Measurements from ENCODE around the gene ID3.

ID3 gene

DNA sequence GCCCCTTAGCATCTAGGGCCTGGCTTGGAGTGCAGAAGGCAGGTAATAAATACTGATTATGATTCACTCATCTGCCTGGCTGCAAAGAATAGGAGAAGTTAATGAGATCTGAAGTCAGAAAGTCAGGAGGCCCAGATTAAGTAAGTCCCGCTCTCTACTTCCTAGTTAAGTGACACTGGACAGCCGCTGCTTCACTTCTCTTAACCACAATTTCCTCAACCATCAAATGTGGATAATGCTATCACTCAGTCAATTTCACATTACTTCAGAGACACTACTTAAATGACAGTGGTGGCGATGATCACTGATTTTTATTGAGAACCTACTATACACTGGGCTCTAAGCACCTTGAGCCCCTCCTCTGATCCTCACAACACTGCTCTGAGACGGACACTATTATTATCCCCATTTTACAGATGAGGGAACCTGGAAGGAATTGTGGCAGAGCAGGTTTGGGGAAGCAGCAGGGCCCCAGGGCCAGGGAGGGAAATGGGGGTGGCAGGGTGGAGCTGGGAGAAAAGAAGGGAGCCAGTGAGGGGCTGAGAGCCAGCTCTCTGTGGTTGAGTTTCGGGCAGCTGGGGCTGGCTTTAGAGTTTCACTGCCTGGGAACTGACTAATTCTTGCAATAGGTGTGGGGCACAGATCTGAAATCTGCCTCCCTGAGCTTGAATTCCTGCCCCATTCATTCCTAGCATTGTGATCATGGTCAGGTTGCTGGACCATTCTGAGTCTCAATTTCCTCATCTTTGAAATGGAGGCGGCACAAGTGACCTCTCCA is 25.9 kb downstream of the ID3 start:
- peaks cover 17% of the 10 kb centered on the region for H3K36me3 Mint-ChIP-seq (ENCODE audit: low read depth)
- peak overlapping the region; percentile 31 for H3K27ac Mint-ChIP-seq
- H3K4me1 Mint-ChIP-seq (ENCODE audit: low read depth): peaks cover 56% of the 10 kb centered on the region
- H3K9me3 Mint-ChIP-seq: no peaks in the 10 kb centered on the region
- no peak for DNase-seq
- no peak overlapping the region for H3K4me3 Mint-ChIP-seq
- H3K27me3 Mint-ChIP-seq: no peaks in the 10 kb centered on the region

DNA sequence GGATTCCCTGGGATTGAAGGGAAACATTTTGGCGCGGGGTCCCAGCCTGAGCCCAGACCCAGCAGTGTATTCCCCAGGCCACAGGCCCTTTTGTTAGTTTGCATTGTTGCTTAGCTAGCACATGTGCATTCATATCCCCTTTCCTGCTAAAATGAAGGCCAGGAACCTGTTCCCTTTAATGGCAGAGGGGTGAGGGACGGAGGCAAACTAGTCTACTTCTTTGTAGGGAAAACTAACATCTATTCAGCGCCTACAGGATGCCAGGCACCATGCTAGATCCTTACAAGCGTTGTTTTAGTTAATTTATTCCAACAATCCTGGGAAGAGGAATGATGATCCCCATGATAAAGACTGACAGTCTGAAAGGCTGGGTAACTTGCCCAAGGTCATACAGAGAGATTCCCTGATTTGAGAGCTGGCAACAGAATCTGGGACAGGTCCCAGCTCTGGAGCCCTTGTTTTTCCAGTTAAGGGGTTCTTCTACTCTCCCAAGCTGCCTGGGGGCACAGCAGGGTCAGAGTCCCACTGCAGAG is 27.7 kb downstream of the ID3 start:
- DNase-seq: no peak
- Mint-ChIP-seq H3K27ac (peak overlapping the region; percentile 95), H3K4me3 (peak overlapping the region; percentile 89), H3K36me3 (ENCODE audit: low read depth) (peaks cover 31% of the 10 kb centered on the region), H3K4me1 (ENCODE audit: low read depth) (peaks cover 68% of the 10 kb centered on the region), H3K9me3 (no peaks in the 10 kb centered on the region), H3K27me3 (no peaks in the 10 kb centered on the region)

DNA sequence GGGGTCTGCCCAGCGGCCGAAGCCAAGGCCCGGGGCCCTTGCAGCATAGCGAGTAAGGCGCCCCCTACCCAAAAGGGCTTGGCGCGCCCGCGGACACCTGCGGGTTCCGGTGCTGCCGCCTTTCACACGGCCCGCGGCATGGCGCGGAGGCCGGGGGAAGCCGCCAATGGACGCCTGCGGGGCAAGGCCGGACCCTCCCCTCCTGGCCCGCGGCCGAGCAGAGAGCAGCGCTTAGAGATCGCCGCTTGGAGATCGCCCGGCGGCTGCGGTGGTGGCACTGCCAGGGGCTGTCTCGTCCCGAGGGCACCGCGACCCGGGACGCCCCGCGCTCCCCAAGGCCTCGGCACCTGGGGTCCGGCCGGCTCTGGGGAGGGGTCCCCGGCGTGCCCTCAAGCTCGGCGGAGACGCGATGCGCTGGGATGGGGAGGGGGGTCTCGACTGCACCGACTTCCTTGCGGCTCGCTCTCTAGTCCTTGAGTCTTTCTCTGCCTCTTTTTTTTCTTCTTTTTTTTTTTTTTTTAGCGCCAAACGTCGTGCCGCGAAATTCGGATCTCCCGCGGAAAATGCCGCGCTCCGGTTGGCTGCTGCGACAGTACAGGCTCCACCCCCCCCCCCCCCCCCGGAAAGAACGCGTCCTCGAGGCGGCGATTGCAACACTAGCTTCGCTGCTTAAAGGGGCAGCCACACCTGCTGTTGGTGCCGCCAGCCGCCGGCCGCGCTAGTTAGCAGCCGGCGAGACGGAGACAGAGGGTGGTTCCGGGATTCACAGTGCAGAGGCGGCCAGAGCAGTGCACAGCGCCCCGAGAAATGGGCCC is 28.3 kb downstream of the ID3 start, which contains the start of gene E2F2:
E2F2 (minus strand) TSS at position 487 of the 815 bp plus-strand sequence; CDS start at position 47, 440 bp downstream.
- peak; percentile 81 for DNase-seq
- H3K36me3 Mint-ChIP-seq (ENCODE audit: low read depth): peaks cover 36% of the 10 kb centered on the region
- H3K27ac Mint-ChIP-seq: peak within 1 kb of the TSS; percentile 95
- no peaks in the 10 kb centered on the region for H3K27me3 Mint-ChIP-seq
- H3K4me1 Mint-ChIP-seq (ENCODE audit: low read depth): peaks cover 75% of the 10 kb centered on the region
- peak within 1 kb of the TSS; percentile 89 for H3K4me3 Mint-ChIP-seq
- H3K9me3 Mint-ChIP-seq: no peaks in the 10 kb centered on the region

DNA sequence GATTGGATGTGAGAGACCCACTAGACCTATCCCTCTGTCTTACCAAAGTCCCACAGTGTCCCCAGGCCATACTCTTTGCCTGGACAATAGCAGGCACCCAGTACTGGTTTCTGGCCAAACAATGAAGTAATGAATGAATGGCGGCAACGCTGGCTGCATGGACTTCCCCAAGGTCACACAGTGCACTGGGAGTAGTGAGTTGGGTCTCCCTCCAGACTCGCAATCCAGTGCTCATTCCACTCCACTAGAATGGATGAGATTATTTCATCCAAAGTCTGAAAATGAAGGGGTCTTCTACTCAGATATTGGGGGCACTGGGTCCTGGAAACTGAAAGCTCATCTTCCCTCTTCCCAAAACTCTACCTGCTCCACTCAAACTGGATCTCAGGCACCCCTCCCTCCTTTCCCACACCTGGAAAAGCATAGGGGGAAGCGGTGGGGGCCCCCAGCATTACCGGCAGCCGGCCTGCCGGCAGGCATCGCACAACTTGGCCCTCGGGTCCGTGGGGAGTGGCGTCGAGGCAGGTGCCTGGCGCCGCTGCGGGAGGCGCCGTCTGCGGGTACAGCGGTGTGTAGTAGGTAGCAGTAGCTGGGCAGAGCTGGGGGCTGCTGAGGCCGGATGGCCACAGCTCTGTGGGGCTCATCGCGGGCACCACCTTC is 29.1 kb downstream of the ID3 start:
- H3K27ac Mint-ChIP-seq: peak overlapping the region; percentile 87
- peaks cover 78% of the 10 kb centered on the region for H3K4me1 Mint-ChIP-seq (ENCODE audit: low read depth)
- H3K36me3 Mint-ChIP-seq (ENCODE audit: low read depth): peaks cover 40% of the 10 kb centered on the region
- no peaks in the 10 kb centered on the region for H3K9me3 Mint-ChIP-seq
- peak overlapping the region; percentile 89 for H3K4me3 Mint-ChIP-seq
- H3K27me3 Mint-ChIP-seq: no peaks in the 10 kb centered on the region
- peak; percentile 54 for DNase-seq

DNA sequence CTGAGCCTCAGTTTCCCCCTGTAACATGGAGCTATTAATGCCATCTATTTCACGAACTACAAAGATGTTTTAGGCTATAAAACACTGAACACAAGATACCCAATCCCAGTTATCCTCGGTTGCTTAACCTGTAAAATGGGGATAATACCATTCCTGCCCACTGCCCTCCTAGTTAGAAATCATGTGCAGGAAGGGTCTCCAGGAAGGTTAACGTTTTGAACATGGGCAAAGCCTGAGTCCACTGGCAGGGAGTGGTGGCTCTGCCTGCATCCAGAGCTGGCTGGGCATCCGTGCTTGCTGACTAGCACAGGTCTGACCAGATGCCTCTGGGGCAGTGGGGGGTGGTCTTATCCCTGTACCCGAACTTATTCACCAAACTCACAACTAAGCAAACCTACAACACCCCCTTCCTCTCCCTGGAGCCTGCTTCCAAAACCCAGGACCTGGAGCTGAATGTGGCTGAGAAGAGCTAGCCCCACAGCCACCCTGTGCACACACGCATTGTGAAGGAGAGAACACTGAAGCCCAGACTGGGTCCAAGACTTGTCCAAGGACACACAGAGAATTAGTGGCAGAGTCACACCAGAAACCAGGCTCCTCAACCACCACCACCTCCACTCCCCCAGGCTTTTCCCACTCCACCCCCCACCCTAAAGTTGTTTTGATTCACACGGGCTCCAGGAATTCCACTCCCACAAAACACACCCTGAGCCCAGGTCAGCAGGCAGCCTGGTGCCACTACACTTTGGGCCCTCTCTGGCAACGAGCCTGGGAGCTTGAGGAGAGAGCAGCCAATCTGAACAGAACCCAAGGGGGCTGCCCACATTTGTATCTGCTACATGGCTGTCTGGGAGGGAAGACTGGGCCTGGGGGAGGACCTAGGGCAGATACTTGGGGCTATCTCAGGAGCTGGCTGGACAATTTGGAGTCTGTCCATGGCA is 29.9 kb downstream of the ID3 start:
- H3K36me3 Mint-ChIP-seq (ENCODE audit: low read depth): peaks cover 42% of the 10 kb centered on the region
- peak overlapping the region; percentile 87 for H3K27ac Mint-ChIP-seq
- H3K4me1 Mint-ChIP-seq (ENCODE audit: low read depth): peaks cover 84% of the 10 kb centered on the region
- H3K9me3 Mint-ChIP-seq: no peaks in the 10 kb centered on the region
- H3K27me3 Mint-ChIP-seq: no peaks in the 10 kb centered on the region
- no peak for DNase-seq
- H3K4me3 Mint-ChIP-seq: peak overlapping the region; percentile 89

DNA sequence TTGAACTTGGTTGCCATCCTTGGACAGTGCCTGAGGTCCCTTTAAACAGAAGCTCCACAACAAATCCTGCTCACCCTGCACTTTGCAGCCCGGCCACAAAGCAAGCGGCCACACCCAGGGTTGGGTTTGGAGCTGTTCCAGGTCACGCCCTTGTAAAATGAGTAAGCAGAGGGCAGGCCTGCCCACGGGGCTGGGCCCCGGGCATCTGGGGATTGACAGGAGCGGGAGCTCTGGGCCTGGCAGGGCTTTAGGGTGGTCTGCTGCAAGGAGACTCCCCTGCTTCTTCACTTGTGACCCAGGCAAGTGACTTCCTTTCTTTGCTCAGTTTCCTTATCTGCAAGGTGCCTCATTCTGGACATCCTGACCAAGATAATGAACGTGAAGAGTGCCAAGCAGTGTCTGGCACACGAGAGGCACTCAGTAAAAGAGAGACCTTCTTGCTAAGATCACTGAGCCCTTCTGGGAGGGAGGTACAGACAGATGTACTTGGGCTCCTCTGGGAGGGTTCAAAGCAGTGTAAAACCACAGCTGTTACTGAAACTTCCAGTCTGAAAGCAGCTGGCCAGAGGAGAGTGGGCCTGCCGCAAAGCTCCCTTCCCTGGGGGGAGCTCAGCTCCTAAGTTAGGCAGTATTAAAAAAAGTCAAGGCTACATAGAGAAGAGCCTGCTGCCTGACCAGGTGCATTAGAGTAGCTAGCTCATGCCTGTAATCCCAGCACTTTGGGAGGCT is 30.9 kb downstream of the ID3 start:
- Mint-ChIP-seq H3K27me3 (no peaks in the 10 kb centered on the region), H3K27ac (peak overlapping the region; percentile 87), H3K4me3 (peak overlapping the region; percentile 89), H3K36me3 (ENCODE audit: low read depth) (peaks cover 51% of the 10 kb centered on the region), H3K4me1 (ENCODE audit: low read depth) (peaks cover 80% of the 10 kb centered on the region), H3K9me3 (no peaks in the 10 kb centered on the region)
- DNase-seq: peak; percentile 84

DNA sequence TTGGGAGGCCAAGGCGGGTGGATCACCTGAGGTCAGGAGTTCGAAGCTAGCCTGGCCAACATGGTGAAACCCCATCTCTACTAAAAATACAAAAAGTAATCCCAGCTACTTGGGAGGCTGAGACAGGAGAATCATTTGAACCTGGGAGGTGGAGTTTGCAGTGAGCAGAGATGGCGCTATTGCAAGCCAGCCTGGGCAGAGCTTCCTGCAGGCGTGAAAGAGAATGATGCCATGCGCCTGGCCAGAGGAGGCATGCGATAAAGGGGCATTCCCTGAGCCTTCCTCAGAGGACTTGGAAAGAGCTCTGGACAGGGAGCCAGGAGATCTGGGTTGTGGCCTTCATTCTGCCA is 31.4 kb downstream of the ID3 start:
- Mint-ChIP-seq H3K27ac (peak overlapping the region; percentile 87), H3K4me3 (peak overlapping the region; percentile 89), H3K4me1 (ENCODE audit: low read depth) (peaks cover 76% of the 10 kb centered on the region), H3K27me3 (no peaks in the 10 kb centered on the region), H3K9me3 (no peaks in the 10 kb centered on the region), H3K36me3 (ENCODE audit: low read depth) (peaks cover 54% of the 10 kb centered on the region)
- no peak for DNase-seq

DNA sequence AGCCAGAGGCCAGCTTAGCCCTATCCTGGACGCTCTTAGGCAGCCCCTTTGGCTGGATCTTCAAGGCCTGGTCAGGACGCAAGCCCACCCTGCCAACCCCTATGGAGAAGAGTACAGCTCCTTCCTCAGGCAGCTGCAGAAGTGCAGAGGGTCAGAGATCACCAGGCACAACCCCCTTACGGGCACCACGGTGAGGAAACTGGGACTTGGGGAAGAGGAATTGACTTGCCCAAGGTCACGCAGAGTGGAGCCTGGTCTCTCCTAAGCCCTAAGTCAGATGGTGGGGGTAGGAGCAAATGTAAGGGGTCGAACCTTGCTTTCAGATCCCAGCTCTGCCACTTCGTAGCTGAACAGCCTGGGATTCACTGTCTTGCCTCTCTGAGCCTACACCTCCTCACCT is 31.9 kb downstream of the ID3 start:
- no peak for DNase-seq
- no peak overlapping the region for H3K27ac Mint-ChIP-seq
- H3K36me3 Mint-ChIP-seq (ENCODE audit: low read depth): peaks cover 59% of the 10 kb centered on the region
- no peaks in the 10 kb centered on the region for H3K27me3 Mint-ChIP-seq
- peaks cover 79% of the 10 kb centered on the region for H3K4me1 Mint-ChIP-seq (ENCODE audit: low read depth)
- H3K4me3 Mint-ChIP-seq: no peak overlapping the region
- no peaks in the 10 kb centered on the region for H3K9me3 Mint-ChIP-seq

DNA sequence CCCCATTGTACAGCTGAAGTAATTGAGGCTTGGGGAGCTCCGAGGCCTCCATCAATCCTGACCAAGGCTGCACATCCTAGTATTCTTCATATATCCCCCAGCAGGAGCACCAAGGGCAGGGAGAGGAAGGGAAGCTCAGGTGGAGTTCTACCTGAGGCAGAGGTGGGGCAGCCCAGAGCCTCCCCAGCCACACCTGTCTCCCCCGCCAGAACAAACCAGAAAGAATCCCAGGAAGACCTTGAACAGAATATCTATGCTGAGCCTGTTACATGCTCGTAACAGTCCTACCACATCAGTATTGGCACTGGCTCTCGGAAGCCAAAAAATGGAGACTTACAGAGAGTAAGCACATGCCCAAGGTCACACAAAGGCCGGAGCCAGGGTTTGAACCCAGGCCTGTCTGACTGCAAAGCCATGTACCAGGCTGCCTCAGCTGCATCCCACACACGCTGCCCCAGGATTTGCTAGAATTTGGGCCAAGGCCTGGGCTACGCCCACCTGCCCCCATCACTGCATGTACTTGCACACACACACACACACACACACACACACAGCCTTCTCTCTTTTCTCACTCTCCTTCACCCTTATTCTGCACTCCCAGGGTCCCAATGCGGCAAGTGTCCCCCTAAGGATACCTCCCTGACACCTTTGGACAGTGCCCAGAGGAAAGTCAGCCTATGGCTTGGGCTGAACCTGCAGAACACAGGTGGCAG is 32.8 kb downstream of the ID3 start:
- H3K4me3 Mint-ChIP-seq: peak overlapping the region; percentile 0
- H3K36me3 Mint-ChIP-seq (ENCODE audit: low read depth): peaks cover 68% of the 10 kb centered on the region
- no peak for DNase-seq
- peak overlapping the region; percentile 14 for H3K27ac Mint-ChIP-seq
- no peaks in the 10 kb centered on the region for H3K9me3 Mint-ChIP-seq
- H3K27me3 Mint-ChIP-seq: no peaks in the 10 kb centered on the region
- H3K4me1 Mint-ChIP-seq (ENCODE audit: low read depth): peaks cover 73% of the 10 kb centered on the region

DNA sequence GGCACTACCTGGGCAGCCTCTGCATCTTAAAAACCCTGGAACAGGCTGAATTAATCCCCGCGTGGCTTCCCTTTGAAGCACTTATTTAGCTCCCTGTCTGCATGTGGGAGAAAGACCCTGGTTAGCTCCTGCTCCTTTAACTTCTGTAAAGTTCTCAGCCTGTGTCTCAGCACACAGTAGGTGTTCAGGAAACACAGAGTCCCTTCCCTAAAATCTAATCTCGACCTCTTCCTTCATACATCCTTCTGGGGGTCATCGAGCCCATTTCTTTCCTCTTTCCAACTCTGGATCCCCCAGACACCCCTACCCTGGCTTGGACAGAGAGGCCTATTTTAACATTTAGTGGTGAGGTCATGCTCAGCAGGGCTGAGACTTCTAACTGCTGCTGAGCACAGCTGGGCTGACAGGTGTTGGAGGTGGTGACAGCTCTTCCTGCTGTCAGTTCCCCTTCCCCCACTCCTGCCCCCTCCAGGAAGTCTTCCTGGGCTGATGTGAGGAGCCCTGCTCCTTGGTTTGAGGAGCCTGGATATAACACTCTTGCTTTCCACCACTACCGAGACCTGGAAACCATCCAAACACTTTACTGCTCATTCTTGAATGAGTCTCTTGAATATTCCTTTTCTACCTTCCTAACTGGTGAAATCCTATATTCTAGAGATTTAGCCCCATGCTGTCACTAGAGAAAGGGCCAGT is 33.6 kb downstream of the ID3 start:
- Mint-ChIP-seq H3K27ac (peak overlapping the region; percentile 34), H3K36me3 (ENCODE audit: low read depth) (peaks cover 74% of the 10 kb centered on the region), H3K9me3 (no peaks in the 10 kb centered on the region), H3K4me1 (ENCODE audit: low read depth) (peaks cover 70% of the 10 kb centered on the region), H3K27me3 (no peaks in the 10 kb centered on the region), H3K4me3 (peak overlapping the region; percentile 11)
- no peak for DNase-seq

DNA sequence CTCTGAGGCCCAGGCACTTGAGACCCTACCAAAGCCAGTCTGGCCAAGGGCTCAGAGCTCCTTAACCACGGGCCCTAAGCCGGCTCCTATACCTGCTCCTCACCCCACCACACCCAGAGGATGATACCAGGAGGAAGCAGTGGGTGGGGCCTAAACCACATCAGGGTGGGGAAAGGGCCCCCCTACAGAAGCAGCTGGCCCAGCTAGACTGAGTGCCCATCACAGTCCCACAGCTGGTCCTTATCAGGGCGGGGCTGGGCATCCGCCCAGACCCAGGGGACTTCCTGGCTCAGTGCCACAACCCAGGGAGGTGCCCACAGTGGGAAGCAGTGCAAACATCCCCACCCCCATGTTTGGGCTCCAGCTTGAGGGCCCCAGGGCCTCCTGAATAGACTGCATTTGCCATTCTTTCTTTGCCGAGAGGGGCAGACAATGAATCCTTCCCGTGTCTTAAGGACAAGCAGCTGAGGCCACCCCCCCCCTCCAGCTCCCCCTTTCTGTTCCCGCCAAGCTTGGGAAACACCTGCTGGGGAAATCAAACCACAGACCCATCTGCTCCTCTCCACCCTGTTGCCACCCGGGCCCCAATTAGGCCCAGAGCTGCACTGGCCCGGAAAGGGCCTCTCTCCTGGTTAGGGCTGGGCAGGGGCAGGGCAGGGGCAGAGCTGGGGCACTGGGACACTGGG is 34.4 kb downstream of the ID3 start:
- no peaks in the 10 kb centered on the region for H3K27me3 Mint-ChIP-seq
- H3K36me3 Mint-ChIP-seq (ENCODE audit: low read depth): peaks cover 76% of the 10 kb centered on the region
- DNase-seq: no peak
- no peaks in the 10 kb centered on the region for H3K9me3 Mint-ChIP-seq
- H3K27ac Mint-ChIP-seq: peak overlapping the region; percentile 75
- peaks cover 67% of the 10 kb centered on the region for H3K4me1 Mint-ChIP-seq (ENCODE audit: low read depth)
- H3K4me3 Mint-ChIP-seq: no peak overlapping the region

DNA sequence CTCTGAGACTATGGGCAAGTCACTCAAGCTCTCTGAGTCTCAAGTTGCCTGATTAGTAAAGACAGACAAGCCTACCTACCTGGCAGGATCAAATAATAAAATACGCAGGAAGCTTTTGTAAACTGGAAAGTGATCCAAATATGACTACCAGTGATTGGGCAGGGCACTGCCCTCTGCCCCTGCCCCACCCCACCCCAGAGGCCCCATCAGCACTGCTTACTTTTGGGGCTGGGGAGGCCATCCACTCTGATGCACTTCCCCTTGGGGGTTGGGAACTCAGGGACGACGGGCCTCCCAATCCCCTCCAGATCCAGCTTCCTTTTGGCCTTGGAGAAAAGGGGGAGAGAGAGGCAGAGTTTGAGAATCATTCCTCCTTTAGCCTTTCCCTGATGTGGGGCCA is 35.1 kb downstream of the ID3 start:
- Mint-ChIP-seq H3K4me3 (no peak overlapping the region), H3K4me1 (ENCODE audit: low read depth) (peaks cover 60% of the 10 kb centered on the region), H3K9me3 (no peaks in the 10 kb centered on the region), H3K36me3 (ENCODE audit: low read depth) (peaks cover 76% of the 10 kb centered on the region), H3K27ac (peak overlapping the region; percentile 75), H3K27me3 (no peaks in the 10 kb centered on the region)
- no peak for DNase-seq

Measured in activated T-cell treated with anti-CD3 and anti-CD28 coated beads, Interleukin-2, amount 50 U/mL, for 24 hours (primary cell).